NK-92 treated with Interleukin-12 subunit alpha and Interleukin-12 subunit beta, amount 100 ng/mL, for 24 hours (cell line): Measurements from ENCODE around the gene CHI3L2.
"Not testable (repeated sequence)": the region's sequence is repeated elsewhere in the genome, so short reads cannot be mapped to it uniquely, and the experiment has no call there.

ENCODE experiments used
- DNase-seq: peaks from one replicate; lab custom pipeline; 2025; lab: John Stamatoyannopoulos, UW

The CHI3L2 gene

DNA sequence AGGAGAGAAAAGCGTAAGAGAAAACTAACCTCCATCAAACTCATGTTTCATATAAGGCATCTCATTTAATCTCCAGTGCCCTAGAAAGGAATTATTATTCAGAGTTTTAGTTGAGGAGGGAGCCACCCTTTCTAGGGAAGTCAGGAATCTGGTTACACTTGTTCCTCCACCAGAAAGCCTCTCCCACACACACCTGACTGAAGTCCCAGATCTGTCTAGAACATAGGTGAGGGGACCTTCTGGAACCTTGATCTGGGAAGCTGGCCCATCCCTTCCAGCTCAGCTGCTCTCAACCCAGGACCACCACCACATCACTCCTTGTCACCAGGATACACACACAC, 25.2 kb upstream of the CHI3L2 start:
- no peak for DNase-seq

DNA sequence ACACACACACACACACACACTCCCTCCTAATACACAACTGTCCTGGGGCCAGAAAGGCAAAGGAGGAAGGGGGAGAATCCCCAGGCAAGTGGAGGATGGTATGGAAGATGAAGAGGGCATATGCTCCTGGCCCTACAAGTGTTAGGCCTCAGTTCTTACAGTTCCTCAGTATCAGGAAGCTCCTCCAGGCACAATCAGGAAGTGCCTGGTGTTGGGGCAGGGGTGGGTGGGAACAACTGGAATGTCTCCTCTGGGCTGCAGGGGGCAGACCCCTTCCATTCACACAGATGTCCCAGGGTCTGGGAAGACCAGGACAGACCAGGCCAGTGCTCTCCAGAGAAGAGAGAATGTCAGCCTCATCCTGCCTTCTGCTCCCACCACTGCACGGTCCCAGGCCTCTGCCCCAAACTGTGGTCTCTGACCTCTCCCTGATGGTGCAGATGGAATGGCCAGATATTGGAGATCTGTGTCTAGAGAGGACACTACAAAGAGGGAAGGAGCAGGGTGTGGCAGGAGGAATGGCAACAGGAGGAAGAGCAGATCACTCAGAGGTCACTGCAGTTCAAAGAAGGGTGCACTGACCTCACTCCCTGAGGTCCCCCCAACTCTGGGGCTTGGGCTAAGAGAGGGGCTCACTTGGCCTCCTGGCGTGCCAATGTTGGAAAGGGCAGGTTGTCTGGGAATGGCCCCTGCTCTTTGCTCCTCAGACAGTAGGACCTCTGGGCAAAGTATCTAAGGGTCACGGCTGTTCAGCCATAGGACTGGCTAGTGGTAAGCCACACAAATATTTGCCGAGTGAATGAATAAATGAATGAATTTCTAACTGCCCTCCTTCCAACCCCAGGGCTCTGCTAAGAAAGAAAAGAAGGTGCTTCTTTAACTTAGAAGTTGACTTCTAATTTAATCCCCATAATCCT, 24.5 kb upstream of the CHI3L2 start:
- no peak for DNase-seq

DNA sequence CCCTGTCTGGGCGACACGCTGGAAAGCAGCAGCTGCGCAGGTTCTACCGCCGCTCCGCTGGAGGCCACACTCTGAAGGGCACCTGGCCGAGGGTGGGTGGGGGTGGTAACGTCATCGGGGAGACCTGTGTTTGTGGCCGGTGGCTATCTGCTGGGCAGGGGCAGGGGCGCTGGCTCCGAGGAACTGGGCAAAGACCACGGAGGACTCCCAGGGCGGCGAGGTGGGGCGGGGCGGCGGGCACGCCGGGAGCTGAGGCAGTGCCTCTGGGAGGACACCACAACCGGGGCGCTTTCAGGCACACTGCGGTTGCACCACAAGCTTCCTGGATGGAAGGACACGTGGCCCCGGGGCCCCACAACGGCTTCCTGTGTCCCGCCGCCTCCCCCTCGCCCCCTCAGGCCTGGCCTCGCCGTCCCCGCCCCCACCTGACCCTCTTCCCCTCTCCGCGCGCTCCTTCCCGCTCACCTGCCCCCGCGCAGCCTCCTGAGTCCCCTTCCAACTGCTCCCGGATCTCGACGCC, 23.8 kb upstream of the CHI3L2 start:
- DNase-seq = peak; percentile 91

DNA sequence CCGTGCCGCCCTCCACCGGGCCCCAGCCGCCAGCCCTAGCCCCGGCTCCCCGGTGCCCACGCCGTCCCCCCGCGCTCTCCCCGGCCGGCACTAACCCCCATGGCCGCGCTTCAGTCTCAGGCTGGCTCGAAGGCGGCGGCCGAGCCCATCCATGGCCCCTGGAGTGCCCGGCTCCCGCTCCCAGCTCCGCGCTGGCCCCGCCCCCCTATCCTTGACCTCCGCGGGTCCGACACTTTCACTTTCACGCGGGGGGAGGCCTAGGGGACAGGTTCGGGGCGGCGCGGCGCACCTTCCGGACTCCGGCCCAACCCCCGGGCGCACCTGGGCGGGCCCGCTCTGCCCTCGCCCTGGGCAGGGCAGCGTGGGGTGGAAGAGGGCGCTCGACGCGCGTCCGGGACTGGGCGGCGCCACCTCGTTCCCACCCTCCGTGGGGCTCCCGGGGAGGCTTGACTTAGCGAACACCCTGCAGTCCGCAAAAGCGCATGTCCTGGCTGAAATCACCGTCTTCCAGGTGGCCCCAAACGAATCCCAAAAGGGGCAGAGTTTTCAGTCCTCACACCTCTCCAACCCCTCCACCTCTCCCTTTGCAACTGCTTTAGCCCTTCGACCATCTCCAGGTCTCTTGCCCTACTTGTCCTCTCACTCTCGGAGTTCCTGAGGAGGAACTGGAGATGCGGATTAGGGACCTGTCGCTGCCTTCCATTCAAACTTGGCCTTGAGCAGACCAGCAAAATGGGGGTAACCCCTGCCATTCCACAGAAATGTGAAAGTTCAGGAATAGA, 23.1 kb upstream of the CHI3L2 start:
- DNase-seq = peak; percentile 74

DNA sequence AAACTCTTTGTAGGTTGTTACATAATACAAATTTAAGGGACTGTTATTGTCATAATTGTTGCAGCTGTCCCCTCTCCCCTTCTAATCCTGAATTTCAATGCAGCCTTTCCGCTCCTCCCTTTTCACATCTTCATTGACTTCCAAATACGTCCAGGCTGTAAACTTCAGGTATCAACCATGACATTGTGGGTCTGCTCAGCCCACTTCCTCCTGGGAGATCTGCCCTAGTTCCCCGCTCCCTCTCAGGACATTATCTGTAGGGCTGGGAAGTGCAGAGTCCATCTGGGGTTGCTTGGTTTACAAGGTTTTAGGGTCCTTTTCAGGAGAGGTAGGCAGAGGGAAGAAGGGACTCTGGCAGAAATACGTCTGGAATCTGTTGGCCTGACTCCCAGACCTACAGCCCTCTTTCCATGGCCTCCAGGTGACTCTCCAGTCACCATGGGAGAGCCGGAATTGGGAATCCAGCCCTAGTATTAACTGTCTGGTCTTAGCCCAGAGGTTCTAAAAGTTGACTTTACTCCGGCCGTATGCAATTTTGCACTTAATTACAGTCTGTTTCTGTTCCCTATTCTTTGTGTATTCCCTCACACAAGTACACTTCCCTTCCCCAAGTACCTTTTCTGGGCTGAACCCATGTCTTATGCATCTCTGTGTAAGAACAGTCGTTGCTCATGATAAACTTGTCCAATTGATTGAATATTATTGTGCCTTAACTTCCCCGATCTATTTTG, 22.4 kb upstream of the CHI3L2 start:
- DNase-seq = no peak

DNA sequence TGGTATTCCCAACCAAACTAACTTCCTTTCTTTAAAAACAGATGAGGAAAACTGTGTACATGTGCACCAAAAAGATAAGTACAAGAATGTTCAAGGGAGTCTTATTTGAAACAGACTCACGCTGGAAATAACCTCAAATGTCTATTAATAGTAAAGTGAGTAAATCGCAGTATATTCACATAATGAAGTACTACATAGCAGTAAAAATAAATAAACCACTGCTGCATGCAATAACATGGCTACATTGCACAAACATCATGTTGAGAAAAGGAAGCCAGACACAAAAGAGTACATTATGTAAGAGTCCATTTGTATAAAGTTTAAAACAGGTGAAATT, 21.8 kb upstream of the CHI3L2 start:
- no peak for DNase-seq

DNA sequence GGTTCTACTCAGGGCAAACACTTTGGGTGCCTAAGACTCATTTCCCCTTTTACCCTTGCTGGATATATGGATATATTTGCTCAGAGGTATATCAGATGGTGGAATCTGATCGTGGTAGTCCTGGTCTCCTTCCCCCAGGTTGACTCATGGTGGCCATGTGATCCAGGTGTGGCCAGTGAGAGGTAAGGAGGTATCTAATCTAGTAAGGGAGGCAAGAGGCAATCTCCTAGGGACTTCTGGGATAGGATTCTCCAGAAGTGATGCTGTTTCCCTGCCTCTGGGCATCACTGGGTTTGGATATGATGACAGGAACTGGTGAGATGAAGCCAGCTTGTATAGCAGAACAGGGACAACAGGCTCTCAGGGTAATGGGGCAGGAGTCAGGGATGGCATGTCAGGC, 18.6 kb upstream of the CHI3L2 start:
- no peak for DNase-seq

DNA sequence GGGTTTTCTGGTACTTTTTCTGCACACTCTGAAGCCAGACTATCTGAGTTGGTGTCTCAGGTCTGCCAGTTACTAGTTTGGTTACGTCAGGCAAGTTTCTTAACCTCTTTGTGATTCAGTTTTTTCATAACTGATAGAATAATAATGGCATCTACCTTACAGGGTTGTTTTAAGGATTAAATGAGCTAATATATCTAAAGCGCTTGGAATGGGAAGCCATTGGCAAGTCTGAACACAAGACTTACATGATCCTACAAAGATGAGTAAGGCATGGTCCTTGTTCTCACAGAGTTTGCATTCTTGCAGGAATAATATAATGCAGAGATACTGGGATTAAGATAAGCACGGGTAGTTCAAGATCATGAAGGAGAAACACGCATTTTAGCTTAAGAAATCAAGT, 17.9 kb upstream of the CHI3L2 start:
- no peak for DNase-seq

DNA sequence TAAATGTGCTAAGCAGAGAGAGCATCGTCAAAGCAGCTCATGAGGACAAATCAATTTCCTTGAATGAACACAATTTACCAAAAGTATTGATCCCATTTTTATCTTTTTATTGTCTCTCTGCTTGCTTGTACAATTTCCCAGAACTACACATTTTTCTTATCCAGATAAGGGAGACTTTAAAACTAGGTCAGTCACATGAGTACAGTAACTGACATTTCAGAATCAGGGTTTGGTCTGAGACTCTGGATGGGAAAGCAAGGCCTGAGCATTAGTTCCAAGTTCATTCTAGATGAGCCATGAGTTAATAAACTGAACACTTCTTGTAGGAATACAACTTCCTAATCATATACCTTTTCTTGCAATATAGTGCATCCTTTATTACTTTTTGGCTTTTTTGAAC, 15.6 kb upstream of the CHI3L2 start:
- no peak for DNase-seq

DNA sequence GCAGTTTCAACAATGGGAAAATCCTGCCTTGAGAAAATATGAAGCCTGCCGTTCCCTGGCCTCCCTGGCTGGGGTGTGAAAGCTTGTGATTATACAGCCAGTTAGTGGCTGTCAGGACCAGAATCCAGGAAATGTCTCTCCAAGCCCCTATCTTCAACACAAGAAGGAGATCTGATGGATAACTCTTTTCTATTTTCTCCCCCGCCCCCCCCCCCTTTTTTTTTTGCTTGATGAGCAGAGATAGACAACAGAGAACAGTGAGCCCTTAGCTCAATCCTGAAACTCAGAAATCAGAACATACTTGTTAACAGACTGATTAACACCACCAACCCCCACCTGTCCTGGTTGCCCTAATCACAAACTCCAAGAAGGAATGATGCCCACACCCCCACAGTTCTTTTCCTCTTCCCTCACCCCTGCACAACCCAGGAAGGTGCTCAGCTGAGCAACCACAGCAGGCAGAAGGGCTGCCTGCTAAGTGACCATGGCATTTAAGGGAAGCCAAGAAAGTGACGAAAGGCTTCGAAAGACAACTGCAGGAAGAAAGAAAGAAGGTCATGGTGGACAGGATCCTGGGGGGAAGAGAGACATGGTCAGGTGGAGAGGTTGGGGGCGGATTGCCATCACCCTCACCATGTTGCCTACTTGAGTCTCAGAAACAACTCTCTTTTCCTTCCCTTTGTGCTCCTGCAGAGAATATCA, 14.7 kb upstream of the CHI3L2 start:
- no peak for DNase-seq

DNA sequence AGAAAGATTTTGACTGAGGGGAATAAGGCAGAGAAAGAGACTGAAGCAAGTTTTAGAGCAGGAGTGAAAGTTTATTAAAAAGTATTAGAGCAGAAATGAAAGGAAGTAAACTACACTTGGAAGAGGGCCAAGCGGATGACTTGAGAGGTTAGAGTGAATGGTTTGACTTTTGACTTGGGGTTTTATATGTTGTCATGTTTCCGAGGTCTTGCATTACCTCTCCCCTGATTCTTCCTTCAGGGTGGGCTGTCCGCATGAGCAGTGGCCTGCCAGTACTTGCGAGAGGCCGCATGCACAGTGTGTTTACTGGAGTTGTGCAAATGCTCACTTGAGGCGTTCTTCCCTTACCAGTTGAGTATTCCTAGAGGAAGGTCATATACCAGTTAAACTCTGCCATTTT, 14.1 kb upstream of the CHI3L2 start:
- DNase-seq = no peak

DNA sequence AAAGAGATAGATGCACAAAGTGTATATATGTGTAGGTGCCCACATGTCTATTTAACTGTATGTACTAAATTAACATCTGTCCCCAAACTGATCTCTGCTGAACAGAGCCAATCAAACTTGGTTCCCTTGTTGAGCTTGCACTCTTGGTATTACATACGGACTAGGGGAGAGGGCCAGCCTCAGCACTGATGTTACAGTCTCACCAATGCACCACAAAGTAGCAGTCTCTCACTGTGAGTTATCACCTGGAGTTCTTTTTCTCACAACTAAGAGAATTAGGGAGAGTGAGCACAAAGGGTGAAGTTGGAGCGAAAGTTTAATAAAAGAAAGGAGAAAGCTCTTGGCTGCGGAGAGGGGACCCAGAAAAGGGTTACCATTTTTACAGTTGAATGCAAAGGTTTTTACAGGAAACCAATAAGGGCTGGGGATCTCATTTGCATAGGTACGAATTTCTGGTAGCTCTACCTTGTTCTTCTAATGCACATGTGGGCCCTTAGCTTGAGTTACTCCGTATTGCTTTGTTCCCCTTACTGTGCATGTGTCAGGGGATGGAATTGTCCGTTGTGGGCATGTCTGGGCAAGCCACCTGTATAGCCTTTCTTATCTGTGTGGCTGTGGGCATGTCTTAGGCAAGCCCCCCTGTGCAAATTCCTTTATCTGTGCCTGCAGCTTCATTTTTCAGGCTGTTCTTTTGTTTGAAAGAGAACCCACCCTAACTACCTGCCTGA, 13.3 kb upstream of the CHI3L2 start:
- DNase-seq = no peak

DNA sequence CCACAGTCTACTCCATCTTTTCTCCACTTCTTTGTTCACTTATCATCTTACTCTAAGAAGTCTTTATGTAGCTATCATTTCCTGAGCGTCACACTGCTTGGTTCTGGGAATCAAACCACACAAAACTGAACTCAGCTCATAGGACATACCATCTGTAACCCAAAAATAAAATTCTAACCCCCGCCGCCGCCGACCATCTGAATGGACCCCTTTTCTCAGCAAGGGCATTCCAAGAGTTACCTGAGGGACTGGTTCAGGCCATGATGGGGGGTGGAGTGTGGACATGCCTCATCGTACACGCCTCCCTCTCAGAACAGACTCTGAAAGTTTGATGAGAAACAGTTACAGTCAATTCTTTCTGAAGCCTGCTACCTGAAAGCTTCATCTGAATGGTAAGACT, 12.6 kb upstream of the CHI3L2 start:
- DNase-seq = no peak

DNA sequence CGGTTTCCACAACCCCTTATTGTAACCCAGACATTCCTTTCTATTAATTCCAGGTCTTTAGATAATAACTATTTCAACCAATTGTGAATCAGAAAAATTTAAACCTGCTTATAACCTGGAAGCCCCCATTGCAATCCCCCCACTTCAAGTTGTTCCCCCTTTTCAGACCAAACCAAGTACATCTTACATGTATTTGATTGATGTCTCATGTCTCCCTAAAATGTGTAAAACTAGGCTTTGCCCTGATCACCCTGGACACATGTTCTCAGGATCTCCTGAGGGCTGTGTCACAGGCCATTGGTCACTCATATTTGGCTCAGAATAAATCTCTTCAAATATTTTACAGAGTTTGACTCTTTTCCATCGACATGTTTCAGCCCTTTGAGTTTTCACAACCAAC, 12.2 kb upstream of the CHI3L2 start:
- DNase-seq = not testable (repeated sequence)

DNA sequence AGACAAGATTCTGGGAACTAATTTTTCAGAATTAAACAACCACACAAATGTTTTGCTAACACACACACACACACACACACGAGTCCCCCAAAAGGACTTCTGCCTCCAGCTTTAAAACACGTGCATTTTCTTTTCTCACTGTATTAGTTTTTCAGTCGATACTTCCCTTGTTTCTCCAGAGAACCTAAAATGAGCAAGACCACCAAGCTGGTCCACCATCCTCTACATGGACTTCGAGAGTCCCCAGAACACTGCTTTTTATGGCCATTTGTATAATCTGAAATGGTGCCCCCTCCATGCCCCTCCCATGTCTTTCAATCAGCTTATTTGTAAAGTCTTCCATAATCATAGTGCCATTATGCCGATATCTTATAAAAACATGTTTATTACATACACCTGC, 10.8 kb upstream of the CHI3L2 start:
- DNase-seq = no peak

DNA sequence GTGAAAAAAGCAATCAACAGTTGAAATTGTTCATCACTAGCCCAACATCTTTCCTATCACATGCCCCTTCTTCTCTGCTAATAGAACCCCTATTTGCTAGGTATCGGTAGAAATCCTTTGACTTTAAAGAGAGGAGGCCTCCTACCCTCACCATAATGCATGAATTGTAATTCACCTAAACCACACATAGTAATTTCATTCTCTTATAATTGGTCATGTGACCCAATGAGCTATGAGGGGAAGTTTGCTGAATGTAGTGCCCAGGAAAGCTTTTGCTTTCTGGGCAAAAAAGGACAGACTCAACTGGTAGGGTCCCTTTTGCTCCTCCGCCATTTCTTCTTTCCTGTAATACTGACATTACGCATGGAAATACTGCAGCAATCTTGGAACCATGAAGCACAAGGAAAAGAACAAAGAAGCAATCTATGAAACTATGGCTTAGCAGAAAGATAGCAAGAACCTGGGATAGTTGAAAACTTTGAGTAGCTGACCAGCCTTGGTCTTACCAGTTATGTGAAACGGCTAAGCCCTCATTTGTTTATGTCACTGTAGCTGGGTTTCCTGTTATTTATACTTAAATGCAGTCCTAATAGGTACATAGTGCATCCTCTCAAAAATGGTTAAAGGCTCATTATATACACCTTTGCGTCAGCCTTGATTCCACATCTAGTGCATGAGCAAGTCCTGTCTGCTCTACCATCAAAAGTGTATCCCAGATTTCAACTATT, 10.2 kb upstream of the CHI3L2 start:
- no peak for DNase-seq

DNA sequence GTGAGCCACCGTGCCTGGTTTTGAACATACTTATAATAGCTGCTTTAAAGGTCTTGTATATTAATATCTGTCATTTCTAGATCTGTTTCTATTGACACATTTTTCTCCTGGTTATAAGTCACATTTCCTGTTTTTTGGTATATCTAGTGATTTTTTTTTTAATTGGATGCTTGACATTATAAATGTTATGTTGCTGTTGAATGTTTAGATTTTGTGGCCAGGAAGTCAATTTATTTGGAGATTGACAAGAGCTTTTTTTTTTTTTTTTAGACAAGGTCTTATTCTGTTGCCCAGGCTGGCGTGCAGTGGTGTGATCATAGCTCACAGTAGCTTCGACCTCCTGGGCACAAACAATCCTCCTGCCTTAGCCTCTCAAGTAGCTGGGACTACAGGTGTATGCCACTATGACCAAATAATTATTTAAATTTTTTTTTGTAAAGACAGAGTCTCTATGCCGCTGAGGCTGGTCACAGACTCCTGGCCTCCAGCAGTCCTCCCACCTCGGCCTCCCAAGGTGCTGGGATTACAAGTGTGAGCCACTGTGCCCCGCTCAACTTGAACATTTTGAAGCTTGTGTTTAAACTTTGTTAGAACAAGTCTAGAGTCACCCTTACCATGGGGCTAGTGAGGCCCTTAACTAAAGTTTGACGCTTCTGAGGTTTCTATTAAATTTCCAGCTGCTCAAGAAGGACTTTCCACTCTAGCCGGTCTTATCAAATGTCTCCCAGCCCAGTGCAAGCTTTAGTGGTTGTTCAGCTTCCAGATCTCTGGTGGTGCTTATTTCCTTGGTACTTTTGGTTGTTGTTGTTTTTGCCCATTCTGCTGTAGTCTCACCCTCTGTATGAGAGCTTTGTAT, 8.6 kb upstream of the CHI3L2 start:
- DNase-seq = no peak

DNA sequence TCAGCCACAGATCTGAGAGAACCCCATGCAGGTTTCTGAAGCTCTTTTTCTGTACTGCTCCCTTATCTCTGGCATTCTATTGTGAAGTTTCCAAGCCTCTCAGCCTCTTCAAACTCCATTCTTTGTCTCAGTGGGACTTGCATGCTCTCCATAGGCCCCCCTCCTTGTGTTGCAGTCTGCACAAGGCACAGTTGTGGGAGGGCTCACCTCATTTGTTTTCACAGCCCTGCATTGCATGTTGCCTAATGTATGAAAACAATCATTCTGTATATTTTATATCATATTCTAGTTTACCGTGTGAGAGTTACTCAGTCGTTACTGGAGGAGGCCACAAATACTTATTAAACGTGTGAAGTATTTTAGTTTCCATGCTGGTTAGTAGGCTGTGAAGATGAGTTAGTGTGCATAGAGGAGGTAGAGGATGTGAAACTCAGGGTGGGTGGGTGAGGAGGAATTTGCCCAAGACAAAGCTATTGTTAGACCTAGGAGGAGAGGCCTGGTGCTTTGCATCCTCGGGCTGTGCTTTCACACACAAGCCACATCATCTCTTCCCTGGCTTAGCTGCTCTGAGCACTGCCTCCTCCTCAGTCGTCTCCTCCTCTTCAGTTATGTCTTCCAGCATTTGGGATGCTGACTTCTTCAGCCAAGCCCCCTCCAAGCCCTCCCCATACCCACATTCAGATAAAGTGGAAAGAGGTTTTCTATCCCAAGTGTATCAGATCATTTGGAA, 7.8 kb upstream of the CHI3L2 start:
- peak; percentile 37 for DNase-seq

DNA sequence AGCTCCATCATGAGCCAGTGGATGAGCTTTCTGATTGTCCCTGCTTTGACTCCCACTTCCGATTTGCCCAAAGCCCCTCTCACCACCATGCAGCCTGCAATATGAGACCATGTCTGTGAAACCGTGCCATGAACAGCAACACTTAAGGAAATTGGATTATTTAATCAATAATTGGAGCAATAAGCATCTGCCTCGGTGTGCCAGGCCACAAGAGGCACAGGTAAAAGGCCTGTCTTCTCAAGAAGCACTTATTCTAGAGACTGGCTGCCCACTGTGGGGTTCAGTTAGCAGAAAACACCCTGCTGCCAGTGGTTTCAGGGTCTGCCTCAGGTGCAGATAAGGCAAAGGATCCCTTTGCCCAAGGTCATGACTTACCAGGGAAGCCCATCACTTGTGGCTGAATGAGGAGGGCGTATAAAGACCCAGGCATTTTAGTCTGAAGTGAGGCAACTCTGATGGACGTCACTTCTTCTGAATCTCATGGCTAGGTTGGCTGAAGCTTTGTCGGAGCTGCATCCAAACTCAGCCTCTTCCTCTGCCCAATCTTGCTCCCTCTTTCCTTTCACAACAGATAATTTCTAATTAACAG, 7.1 kb upstream of the CHI3L2 start:
- no peak for DNase-seq
